Measurements from ENCODE around the gene MIF4GD.
"Not testable (repeated sequence)": the region's sequence is repeated elsewhere in the genome, so short reads cannot be mapped to it uniquely, and the experiment has no call there.

The MIF4GD gene

GRCh38 chr17:75288770-75289114 lies 17.7 kb upstream of the MIF4GD start:
- peak; percentile 77 for DNase-seq (ENCODE audit: low spot score)

- DNase-seq (ENCODE audit: low spot score) = no peak
Observed at GRCh38 chr17:75288359-75288758, 17.3 kb upstream of the MIF4GD start.

GRCh38 chr17:75287221-75287620 lies 16.2 kb upstream of the MIF4GD start:
- DNase-seq (ENCODE audit: low spot score) = no peak

- no peak for DNase-seq (ENCODE audit: low spot score)
Observed at GRCh38 chr17:75285123-75285522, 14.1 kb upstream of the MIF4GD start.

- DNase-seq (ENCODE audit: low spot score) = not testable (repeated sequence)
Observed at GRCh38 chr17:75280189-75280588, 9.2 kb upstream of the MIF4GD start.

GRCh38 chr17:75277664-75278071 lies 6.6 kb upstream of the MIF4GD start:
- DNase-seq (ENCODE audit: low spot score) = no peak

GRCh38 chr17:75273977-75274708 lies 3.1 kb upstream of the MIF4GD start:
- DNase-seq (ENCODE audit: low spot score) = no peak

- no peak for DNase-seq (ENCODE audit: low spot score)
Observed at GRCh38 chr17:75272848-75273184, 1.8 kb upstream of the MIF4GD start.

GRCh38 chr17:75271955-75272847 lies 1.2 kb upstream of the MIF4GD start:
- DNase-seq (ENCODE audit: low spot score) = no peak

GRCh38 chr17:75271233-75271954 lies 363 bp upstream of the MIF4GD start:
- DNase-seq (ENCODE audit: low spot score) = peak; percentile 64

- peak; percentile 90 for DNase-seq (ENCODE audit: low spot score)
Observed at GRCh38 chr17:75270218-75270965, 639 bp downstream of the MIF4GD start.

- no peak for DNase-seq (ENCODE audit: low spot score)
Observed at GRCh38 chr17:75269844-75270217, 1.2 kb downstream of the MIF4GD start.

- no peak for DNase-seq (ENCODE audit: low spot score)
Observed at GRCh38 chr17:75267411-75268232, 3.4 kb downstream of the MIF4GD start.

GRCh38 chr17:75267153-75267410 lies 3.9 kb downstream of the MIF4GD start:
- DNase-seq (ENCODE audit: low spot score) = no peak

GRCh38 chr17:75266316-75267152 lies 4.5 kb downstream of the MIF4GD start:
- DNase-seq (ENCODE audit: low spot score) = no peak

- DNase-seq (ENCODE audit: low spot score) = no peak
Observed at GRCh38 chr17:75265614-75266315, 5.3 kb downstream of the MIF4GD start.

GRCh38 chr17:75263055-75263454 lies 8.0 kb downstream of the MIF4GD start:
- no peak for DNase-seq (ENCODE audit: low spot score)

GRCh38 chr17:75262112-75262606 lies 8.9 kb downstream of the MIF4GD start:
- no peak for DNase-seq (ENCODE audit: low spot score)

- peak; percentile 88 for DNase-seq (ENCODE audit: low spot score)
Observed at GRCh38 chr17:75261336-75262111, 9.5 kb downstream of the MIF4GD start, which contains the start of the genes GGA3 and MRPS7. Gene GGA3, minus strand, starts transcription at chr17:75261606. Its CDS starts 19 bp downstream, at chr17:75261587. Gene MRPS7, plus strand, starts transcription at chr17:75261879. Its CDS starts 22 bp downstream, at chr17:75261901.
